Measurements from ENCODE around the gene KLRC4. TPM values are rescaled to one million over a fixed set of nuclear protein-coding genes. Genes with fewer than 3 reads are reported as not detected.
"Not testable (repeated sequence)": the region's sequence is repeated elsewhere in the genome, so short reads cannot be mapped to it uniquely, and the experiment has no call there.

Gene KLRC4
- total RNA-seq, 5 donors from 2014 or later (not counting 1 experiment from before 2014, with no cell fraction given), result 7.1 to 27.1 (median 17.3) TPM

- Histone ChIP-seq H3K4me1 (ENCODE audit: control insufficient read depth in 1 of 2, extremely low read depth in 1 of 2, insufficient read depth in 2 of 2, low read length in 2 of 2) (peaks cover 27 to 46% of the 10 kb centered on the region in 2 experiments), H3K27me3 (replicated peaks in 1 of 2; ENCODE audit: control insufficient read depth in 2 of 2, extremely low read depth in 1 of 2, insufficient read depth in 2 of 2, low read length in 1 of 2) (no peaks in the 10 kb centered on the region), H3K36me3 (ENCODE audit: control insufficient read depth in 2 of 2, extremely low read depth in 1 of 2, insufficient read depth in 1 of 2, low read length in 1 of 2) (peaks cover 0 to 19% of the 10 kb centered on the region in 2 donors), H3K4me3 (ENCODE audit: control insufficient read depth in 1 of 2, extremely low read depth in 1 of 2, low read length in 1 of 2) (no peak overlapping the region), H3K27ac (ENCODE audit: low read length) (peak overlapping the region; percentile 48), H3K9me3 (no peaks in the 10 kb centered on the region)
- Mint-ChIP-seq H3K4me1 (peaks cover 52 to 53% (median 52%) of the 10 kb centered on the region in 3 donors), H3K27me3 (no peaks in the 10 kb centered on the region), H3K4me3 (peak overlapping the region; percentile 36 to 51 (median 42)), H3K27ac (peak overlapping the region; percentile 88), H3K36me3 (peaks cover 15% of the 10 kb centered on the region), H3K9me3 (peaks cover 0 to 5% (median 0%) of the 10 kb centered on the region in 3 donors)
- ATAC-seq (replicated peaks in 1 of 4) (no peak), DNase-seq (peak in 2 of 35 experiments; percentile 16 to 50)
- POLR2A ChIA-PET, result interaction anchor here in 1 of 2 donors (0.7 kb wide), 1 partner anchor 156 kb away, joined by 3 read pairs; no protein-coding TSS in a partner anchor
- CTCF ChIA-PET, result no interaction called here
- 61% methylated on average over 2 of the region's 8 CpGs for WGBS (ENCODE audit: insufficient coverage)
Observed at GRCh38 chr12:10369557-10370415, 39.8 kb downstream of the KLRC4 start.

GRCh38 chr12:10368206-10369171 is 41.1 kb downstream of the KLRC4 start:
- Mint-ChIP-seq H3K36me3 (peaks cover 15% of the 10 kb centered on the region), H3K27ac (peak overlapping the region; percentile 78 to 85), H3K27me3 (no peaks in the 10 kb centered on the region), H3K4me1 (peaks cover 45 to 53% (median 48%) of the 10 kb centered on the region in 3 donors), H3K9me3 (peaks cover 0 to 5% (median 0%) of the 10 kb centered on the region in 3 donors), H3K4me3 (peak overlapping the region; percentile 10 to 49 (median 22))
- Histone ChIP-seq H3K36me3 (ENCODE audit: control insufficient read depth in 2 of 2, extremely low read depth in 1 of 2, insufficient read depth in 1 of 2, low read length in 1 of 2) (peaks cover 0 to 17% of the 10 kb centered on the region in 2 donors), H3K4me3 (ENCODE audit: control insufficient read depth in 1 of 2, extremely low read depth in 1 of 2, low read length in 1 of 2) (no peak overlapping the region), H3K4me1 (ENCODE audit: control insufficient read depth in 1 of 2, extremely low read depth in 1 of 2, insufficient read depth in 2 of 2, low read length in 2 of 2) (peaks cover 29 to 50% of the 10 kb centered on the region in 2 experiments), H3K9me3 (no peaks in the 10 kb centered on the region), H3K27me3 (replicated peaks in 1 of 2; ENCODE audit: control insufficient read depth in 2 of 2, extremely low read depth in 1 of 2, insufficient read depth in 2 of 2, low read length in 1 of 2) (no peaks in the 10 kb centered on the region), H3K27ac (ENCODE audit: low read length) (peak overlapping the region; percentile 25)
- DNase-seq (no peak), ATAC-seq (replicated peaks in 1 of 4) (no peak)
- WGBS (ENCODE audit: insufficient coverage), result 94% methylated on average over 5 of the region's 10 CpGs
- CTCF ChIA-PET, result no interaction called here
- POLR2A ChIA-PET, result no interaction called here

- Mint-ChIP-seq H3K4me3 (peak overlapping the region in 1 of 3 donors; percentile 49), H3K4me1 (peaks cover 43 to 50% (median 44%) of the 10 kb centered on the region in 3 donors), H3K27ac (peak overlapping the region; percentile 78 to 85), H3K36me3 (peaks cover 15% of the 10 kb centered on the region)
- DNase-seq; H3K27me3 ChIP-seq (replicated peaks in 1 of 2; ENCODE audit: control insufficient read depth in 2 of 2, extremely low read depth in 1 of 2, insufficient read depth in 2 of 2, low read length in 1 of 2); H3K4me3 ChIP-seq (ENCODE audit: control insufficient read depth in 1 of 2, extremely low read depth in 1 of 2, low read length in 1 of 2); ATAC-seq (replicated peaks in 1 of 4); H3K9me3 ChIP-seq; H3K9me3 Mint-ChIP-seq; H3K27me3 Mint-ChIP-seq: not testable (repeated sequence)
- Histone ChIP-seq H3K4me1 (ENCODE audit: control insufficient read depth in 1 of 2, extremely low read depth in 1 of 2, insufficient read depth in 2 of 2, low read length in 2 of 2) (peaks cover 25 to 53% of the 10 kb centered on the region in 2 experiments), H3K36me3 (ENCODE audit: control insufficient read depth in 2 of 2, extremely low read depth in 1 of 2, insufficient read depth in 1 of 2, low read length in 1 of 2) (peaks cover 0 to 12% of the 10 kb centered on the region in 2 donors), H3K27ac (ENCODE audit: low read length) (peak overlapping the region; percentile 2)
- no CpG with 5 or more reads among the region's 4 CpGs for WGBS (ENCODE audit: insufficient coverage)
- POLR2A ChIA-PET, result interaction anchor here in 1 of 2 donors (0.6 kb wide), 1 partner anchor 614 kb away, joined by 5 read pairs; no protein-coding TSS in a partner anchor
- CTCF ChIA-PET, result interaction anchor here (0.9 to 1.8 kb wide), 4 partner anchors 11 to 195 kb away, joined by 3 to 10 read pairs (median 3); no protein-coding TSS in a partner anchor
Observed at GRCh38 chr12:10367714-10368113, 41.8 kb downstream of the KLRC4 start.

GRCh38 chr12:10366875-10367274 is 42.7 kb downstream of the KLRC4 start:
- no peak overlapping the region for H3K4me3 Mint-ChIP-seq
- no peak overlapping the region for H3K27ac Mint-ChIP-seq
- no peak overlapping the region for H3K4me3 ChIP-seq (ENCODE audit: control insufficient read depth in 1 of 2, extremely low read depth in 1 of 2, low read length in 1 of 2)
- no peaks in the 10 kb centered on the region for H3K27me3 Mint-ChIP-seq
- CTCF ChIA-PET, result interaction anchor here (0.6 to 2.1 kb wide), 12 partner anchors 10 to 1137 kb away, joined by 3 to 10 read pairs (median 4); no protein-coding TSS in a partner anchor
- POLR2A ChIA-PET, result interaction anchor here (0.6 kb wide), 4 partner anchors 31 to 615 kb away, joined by 4 to 11 read pairs (median 4); no protein-coding TSS in a partner anchor
- peaks cover 0 to 5% of the 10 kb centered on the region in 2 donors for H3K36me3 ChIP-seq (ENCODE audit: control insufficient read depth in 2 of 2, extremely low read depth in 1 of 2, insufficient read depth in 1 of 2, low read length in 1 of 2)
- ATAC-seq (replicated peaks in 1 of 4) (peak in 1 of 4 experiments; percentile 27), DNase-seq (peak in 3 of 35 experiments; percentile 12 to 57 (median 14))
- peaks cover 13% of the 10 kb centered on the region for H3K36me3 Mint-ChIP-seq
- H3K27me3 ChIP-seq (replicated peaks in 1 of 2; ENCODE audit: control insufficient read depth in 2 of 2, extremely low read depth in 1 of 2, insufficient read depth in 2 of 2, low read length in 1 of 2), result no peaks in the 10 kb centered on the region
- peaks cover 22 to 49% of the 10 kb centered on the region in 2 experiments for H3K4me1 ChIP-seq (ENCODE audit: control insufficient read depth in 1 of 2, extremely low read depth in 1 of 2, insufficient read depth in 2 of 2, low read length in 2 of 2)
- H3K9me3 Mint-ChIP-seq, result peaks cover 0 to 5% (median 0%) of the 10 kb centered on the region in 3 donors
- H3K4me1 Mint-ChIP-seq, result peaks cover 36 to 49% (median 42%) of the 10 kb centered on the region in 3 donors
- H3K27ac ChIP-seq (ENCODE audit: low read length), result peak overlapping the region; percentile 78
- H3K9me3 ChIP-seq, result no peaks in the 10 kb centered on the region

GRCh38 chr12:10365696-10366405 is 43.7 kb downstream of the KLRC4 start:
- Histone ChIP-seq H3K4me1 (ENCODE audit: control insufficient read depth in 1 of 2, extremely low read depth in 1 of 2, insufficient read depth in 2 of 2, low read length in 2 of 2) (peaks cover 22 to 45% of the 10 kb centered on the region in 2 experiments), H3K27me3 (replicated peaks in 1 of 2; ENCODE audit: control insufficient read depth in 2 of 2, extremely low read depth in 1 of 2, insufficient read depth in 2 of 2, low read length in 1 of 2) (no peaks in the 10 kb centered on the region), H3K36me3 (ENCODE audit: control insufficient read depth in 2 of 2, extremely low read depth in 1 of 2, insufficient read depth in 1 of 2, low read length in 1 of 2) (peaks cover 0 to 5% of the 10 kb centered on the region in 2 donors), H3K9me3 (no peaks in the 10 kb centered on the region), H3K4me3 (ENCODE audit: control insufficient read depth in 1 of 2, extremely low read depth in 1 of 2, low read length in 1 of 2) (peak overlapping the region; percentile 57 to 63), H3K27ac (ENCODE audit: low read length) (peak overlapping the region; percentile 78)
- H3K4me1 Mint-ChIP-seq, result peaks cover 35 to 51% (median 39%) of the 10 kb centered on the region in 3 donors
- DNase-seq (no peak), ATAC-seq (replicated peaks in 1 of 4) (no peak)
- WGBS (ENCODE audit: insufficient coverage), result 84% methylated on average over 3 of the region's 6 CpGs
- no peak overlapping the region for H3K4me3 Mint-ChIP-seq
- peaks cover 0 to 5% (median 0%) of the 10 kb centered on the region in 3 donors for H3K9me3 Mint-ChIP-seq
- CTCF ChIA-PET, result interaction anchor here (0.5 to 2.1 kb wide), 9 partner anchors 29 to 265 kb away, joined by 3 to 10 read pairs (median 5); no protein-coding TSS in a partner anchor
- POLR2A ChIA-PET, result interaction anchor here (0.6 to 1.8 kb wide), 6 partner anchors 17 to 410 kb away, joined by 3 to 6 read pairs (median 4); partner anchors contain the start of gene MAGOHB (in 2 of the 2)
- H3K27me3 Mint-ChIP-seq, result no peaks in the 10 kb centered on the region
- no peak overlapping the region for H3K27ac Mint-ChIP-seq
- H3K36me3 Mint-ChIP-seq, result peaks cover 11% of the 10 kb centered on the region
